Measurements from ENCODE around the gene ARID4B.

The ARID4B gene

DNA sequence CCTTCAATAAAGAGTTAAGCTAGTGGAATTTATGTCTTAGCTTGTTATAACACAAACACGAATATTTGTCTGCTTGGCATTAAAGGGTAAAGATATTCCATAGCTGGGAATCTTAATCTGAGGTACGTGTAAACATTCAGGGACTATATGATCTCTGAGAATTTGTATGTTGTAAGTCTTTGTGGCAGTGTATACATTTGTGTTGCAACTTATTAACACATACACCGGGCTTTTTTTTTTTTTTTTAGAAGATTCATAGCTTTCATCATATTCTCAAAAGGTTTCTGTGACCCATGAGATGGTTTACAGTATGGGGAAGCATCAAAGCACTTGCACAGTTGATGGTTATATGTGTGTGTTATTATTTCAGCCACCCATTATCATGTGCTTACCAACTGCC is 3.4 kb upstream of the ARID4B start:
- intact Hi-C loops (cut with DNase I; ENCODE audit: low total_unique reads) = no loop called here
- TF ChIP-seq, protein P1, sequence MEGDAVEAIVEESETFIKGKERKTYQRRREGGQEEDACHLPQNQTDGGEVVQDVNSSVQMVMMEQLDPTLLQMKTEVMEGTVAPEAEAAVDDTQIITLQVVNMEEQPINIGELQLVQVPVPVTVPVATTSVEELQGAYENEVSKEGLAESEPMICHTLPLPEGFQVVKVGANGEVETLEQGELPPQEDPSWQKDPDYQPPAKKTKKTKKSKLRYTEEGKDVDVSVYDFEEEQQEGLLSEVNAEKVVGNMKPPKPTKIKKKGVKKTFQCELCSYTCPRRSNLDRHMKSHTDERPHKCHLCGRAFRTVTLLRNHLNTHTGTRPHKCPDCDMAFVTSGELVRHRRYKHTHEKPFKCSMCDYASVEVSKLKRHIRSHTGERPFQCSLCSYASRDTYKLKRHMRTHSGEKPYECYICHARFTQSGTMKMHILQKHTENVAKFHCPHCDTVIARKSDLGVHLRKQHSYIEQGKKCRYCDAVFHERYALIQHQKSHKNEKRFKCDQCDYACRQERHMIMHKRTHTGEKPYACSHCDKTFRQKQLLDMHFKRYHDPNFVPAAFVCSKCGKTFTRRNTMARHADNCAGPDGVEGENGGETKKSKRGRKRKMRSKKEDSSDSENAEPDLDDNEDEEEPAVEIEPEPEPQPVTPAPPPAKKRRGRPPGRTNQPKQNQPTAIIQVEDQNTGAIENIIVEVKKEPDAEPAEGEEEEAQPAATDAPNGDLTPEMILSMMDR (IDR thresholded peaks at IDR 0.05) = no peak

DNA sequence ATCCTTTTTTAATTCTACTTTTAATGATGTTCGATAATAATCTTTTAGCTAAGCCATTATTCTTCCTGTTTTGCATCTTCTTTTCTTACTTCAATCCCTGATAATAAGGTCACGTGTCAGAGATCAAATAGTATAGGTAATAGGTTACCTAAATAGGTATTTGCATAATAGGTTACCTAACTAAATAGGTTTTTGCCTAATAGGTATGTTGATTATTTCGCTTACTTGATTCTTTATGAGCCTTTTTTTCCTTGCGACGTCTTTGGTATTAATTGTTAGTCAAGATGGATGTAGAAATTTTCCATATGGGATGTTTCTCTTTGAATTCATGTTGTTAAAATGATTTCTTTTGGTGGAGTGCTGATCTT is 2.9 kb upstream of the ARID4B start:
- no peak overlapping the region for H3K4me3 ChIP-seq
- no peak for DNase-seq
- no peaks in the 10 kb centered on the region for H3K27me3 ChIP-seq
- H3K27ac ChIP-seq = peak overlapping the region in 1 of 2 donors; percentile 87
- peaks cover 0 to 10% (median 7%) of the 10 kb centered on the region in 3 donors for H3K36me3 ChIP-seq
- intact Hi-C loops (cut with DNase I; ENCODE audit: low total_unique reads) = no loop called here
- TF ChIP-seq, protein P1 (IDR thresholded peaks at IDR 0.05) = no peak
- H3K9me3 ChIP-seq = no peaks in the 10 kb centered on the region
- peaks cover 0 to 40% (median 36%) of the 10 kb centered on the region in 4 donors for H3K4me1 ChIP-seq

More for the DNA sequence above, 3.4 kb upstream of the ARID4B start:
- peaks cover 0 to 13% (median 12%) of the 10 kb centered on the region in 3 donors for H3K36me3 ChIP-seq
- H3K9me3 ChIP-seq = no peaks in the 10 kb centered on the region
- H3K4me3 ChIP-seq = no peak overlapping the region
- no peaks in the 10 kb centered on the region for H3K27me3 ChIP-seq
- no peak overlapping the region for H3K27ac ChIP-seq
- peaks cover 0 to 35% (median 31%) of the 10 kb centered on the region in 4 donors for H3K4me1 ChIP-seq
- DNase-seq = no peak

DNA sequence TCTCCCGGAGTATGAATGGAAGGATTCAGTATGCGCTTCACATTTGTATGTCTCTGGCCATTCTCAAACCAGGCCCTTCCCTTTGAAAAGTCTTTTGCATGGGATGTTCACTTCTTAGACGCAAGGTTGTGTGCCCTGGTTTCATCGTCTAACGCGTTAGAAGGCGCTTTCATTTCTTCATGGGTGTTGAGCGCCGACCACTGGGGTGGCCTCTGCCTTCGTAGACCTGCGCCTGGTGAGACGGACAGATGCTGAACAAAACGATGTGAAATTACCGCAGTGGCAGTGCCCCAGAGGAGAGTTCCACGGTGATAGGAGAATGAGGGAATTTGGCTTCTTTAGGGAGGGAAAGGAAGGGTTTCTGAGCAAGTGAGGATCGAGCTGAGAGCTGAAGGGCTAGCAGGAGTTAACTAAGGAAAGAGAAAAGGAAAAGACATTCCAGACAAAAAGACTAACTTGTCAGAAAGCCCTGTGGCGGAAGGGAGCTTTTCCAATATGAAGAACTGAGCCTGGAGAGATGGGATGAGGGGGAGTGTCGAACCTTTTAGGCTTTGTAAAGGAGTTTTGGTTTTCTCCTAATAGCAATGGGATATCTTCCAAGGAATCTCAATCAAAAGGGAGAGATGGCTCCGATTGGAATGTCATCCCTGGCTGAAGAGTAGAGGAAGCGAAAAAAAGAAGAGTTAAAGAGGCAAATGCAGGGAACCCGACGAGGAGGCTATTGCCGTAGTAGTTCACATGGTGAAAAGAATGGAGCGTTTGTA is 1.3 kb upstream of the ARID4B start:
- Histone ChIP-seq H3K27me3 (no peaks in the 10 kb centered on the region), H3K36me3 (peaks cover 0 to 7% (median 0%) of the 10 kb centered on the region in 3 donors), H3K4me3 (peak overlapping the region; percentile 77 to 98), H3K9me3 (no peaks in the 10 kb centered on the region), H3K4me1 (peaks cover 0 to 55% (median 48%) of the 10 kb centered on the region in 4 donors), H3K27ac (peak overlapping the region; percentile 87 to 96)
- DNase-seq = no peak
- TF ChIP-seq, protein P1 (IDR thresholded peaks at IDR 0.05) = no peak
- intact Hi-C loops (cut with DNase I; ENCODE audit: low total_unique reads) = loop anchor here (10.0 kb wide), 1 partner anchor 75 kb away; no protein-coding TSS in a partner anchor

DNA sequence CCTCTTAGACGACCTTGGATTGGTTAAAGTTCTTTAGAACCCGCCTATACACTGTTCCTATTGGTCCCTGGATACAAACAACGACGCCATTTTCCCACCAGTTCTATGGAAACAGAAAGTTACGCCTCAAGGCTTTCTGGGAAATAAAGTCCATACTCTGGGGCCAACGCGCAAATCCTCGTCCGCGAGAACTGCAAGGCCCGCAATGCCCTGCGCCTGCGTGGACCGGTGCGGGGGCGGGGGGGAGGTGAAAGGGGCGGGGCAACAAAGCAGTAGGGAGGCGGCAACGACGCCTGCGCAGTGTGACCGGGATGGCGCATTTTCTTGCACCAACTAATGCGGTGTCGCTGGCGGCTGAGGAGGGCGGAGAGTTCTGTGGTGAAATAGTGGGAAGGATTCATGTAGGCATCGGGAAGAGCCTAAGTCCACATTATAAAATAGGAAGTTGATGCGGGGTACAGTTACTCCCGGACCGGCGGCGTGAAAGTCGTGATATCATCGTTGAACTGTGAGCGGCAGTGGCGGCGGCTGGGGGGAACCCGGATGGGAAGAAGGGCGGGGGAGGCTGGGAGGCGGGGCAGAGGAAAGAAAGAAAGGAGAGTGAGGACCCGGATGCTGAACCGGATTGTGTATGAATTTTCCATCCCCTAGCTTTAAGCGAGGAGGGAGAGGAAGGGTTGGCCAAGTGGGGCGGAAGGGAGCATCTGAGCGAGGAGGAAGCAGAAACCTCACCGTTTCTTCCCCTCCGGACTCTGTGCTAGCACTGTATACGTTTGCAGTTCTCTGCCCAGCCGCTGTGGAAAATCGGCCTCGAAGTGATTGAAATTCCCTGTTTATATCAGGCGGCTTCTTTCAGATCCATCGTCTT is 526 bp upstream of the ARID4B start, which contains the start of gene GGPS1:
GGPS1 (plus strand) TSS at position 300 of the 868 bp plus-strand sequence. CDS start 6,695 bp downstream, outside the sequence.
- Histone ChIP-seq H3K4me3 (peak within 1 kb of the TSS; percentile 77 to 98), H3K27ac (peak within 1 kb of the TSS; percentile 96), H3K36me3 (peaks cover 0 to 7% (median 0%) of the 10 kb centered on the region in 3 donors), H3K27me3 (no peaks in the 10 kb centered on the region), H3K4me1 (peaks cover 0 to 63% (median 55%) of the 10 kb centered on the region in 4 donors), H3K9me3 (no peaks in the 10 kb centered on the region)
- DNase-seq = peak; percentile 97 to 99
- intact Hi-C loops (cut with DNase I; ENCODE audit: low total_unique reads) = loop anchor here (10.0 kb wide), 1 partner anchor 74 kb away; no protein-coding TSS in a partner anchor
- TF ChIP-seq, protein P1 (IDR thresholded peaks at IDR 0.05) = no peak

DNA sequence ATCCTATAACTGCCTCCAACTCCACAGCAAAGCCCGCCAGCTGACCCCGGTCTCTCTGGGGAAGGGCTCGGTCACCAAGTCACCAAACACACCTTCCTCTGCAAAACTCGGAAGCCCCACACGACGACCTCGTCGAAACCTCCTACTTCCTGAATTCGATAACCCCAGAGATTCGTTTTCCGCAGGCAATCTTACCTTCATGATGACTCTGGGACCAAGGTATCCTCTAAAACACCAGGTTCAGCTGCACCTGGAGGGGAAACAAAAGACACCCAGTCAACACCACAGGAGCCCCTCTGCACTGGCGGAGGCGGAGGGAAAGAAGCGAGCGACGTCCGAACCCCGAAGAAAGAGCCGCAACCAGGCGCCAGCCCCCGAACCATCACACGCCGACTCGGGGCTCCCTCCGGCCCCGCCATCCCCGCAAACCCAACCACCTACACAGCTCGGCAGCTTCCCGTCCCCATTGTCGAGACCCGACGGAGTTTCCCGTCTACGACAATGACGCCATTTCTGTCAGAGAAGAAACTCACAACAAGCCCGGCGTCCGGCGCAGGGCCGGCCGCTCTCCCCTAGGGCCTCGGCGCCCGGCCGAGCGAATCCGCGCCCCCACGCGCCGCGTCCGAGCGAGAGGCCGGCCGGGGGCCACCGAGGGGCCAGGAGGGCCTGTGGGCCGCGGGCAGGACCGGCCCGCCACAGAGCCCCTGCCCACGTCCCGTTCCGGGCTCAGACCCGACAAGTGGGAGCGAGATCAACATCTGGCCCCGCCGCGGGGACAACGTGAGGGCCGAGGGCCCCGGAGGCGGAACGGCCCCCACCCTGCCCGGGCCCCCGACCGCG is 1.0 kb downstream of the ARID4B start:
- Histone ChIP-seq H3K4me3 (peak overlapping the region; percentile 77 to 98), H3K36me3 (peaks cover 0 to 9% (median 0%) of the 10 kb centered on the region in 3 donors), H3K27me3 (no peaks in the 10 kb centered on the region), H3K4me1 (peaks cover 0 to 72% (median 59%) of the 10 kb centered on the region in 4 donors), H3K27ac (peak overlapping the region; percentile 96), H3K9me3 (no peaks in the 10 kb centered on the region)
- DNase-seq = peak; percentile 37 to 72
- intact Hi-C loops (cut with DNase I; ENCODE audit: low total_unique reads) = loop anchor here (2.0 to 10.0 kb wide), 3 partner anchors 40 to 90 kb away; partner anchors contain the start of gene TBCE
- TF ChIP-seq, protein P1 (IDR thresholded peaks at IDR 0.05) = no peak
